GM13977 (cell line): ENCODE data around the gene RACK1.

Source experiments
- DNase-seq: peaks from one replicate; pipeline ENCODE4 v3.0.0; 2012; ENCODE audit warnings: low spot score
- CTCF ChIP-seq: IDR thresholded peaks from 2 replicates; pipeline ENCODE4 v1.5.1; 2012; ENCODE audit warnings: mild to moderate bottlenecking, control low read depth; ENCODE audit not compliant: insufficient read depth; ENCODE audit errors: extremely low read depth, missing control alignments
- in situ Hi-C: fragments of 300-500 bp; cut with MboI; formaldehyde crosslinking; loops from one replicate; pipeline ENCODE4 v1.12.0; 2022; ENCODE audit warnings: low sequenced_read_pairs, low pct_unique_long_range_greater_than_20kb, mixed read lengths, inconsistent platforms; ENCODE audit not compliant: unreplicated experiment

RACK1 gene

GRCh38 chr5:181222630-181223057 lies 21.1 kb downstream of the RACK1 start:
- TF ChIP-seq CTCF, result no peak
- DNase-seq, result no peak
- in situ Hi-C loops, result no loop called here

GRCh38 chr5:181221792-181222629 lies 21.7 kb downstream of the RACK1 start:
- no peak for TF ChIP-seq CTCF
- in situ Hi-C loops, result no loop called here
- peak; percentile 78 for DNase-seq

- in situ Hi-C loops, result no loop called here
- TF ChIP-seq CTCF, result no peak
- DNase-seq, result no peak
Observed at GRCh38 chr5:181221105-181221791, 22.5 kb downstream of the RACK1 start.

GRCh38 chr5:181220178-181220515 lies 23.6 kb downstream of the RACK1 start:
- TF ChIP-seq CTCF, result no peak
- in situ Hi-C loops, result no loop called here
- no peak for DNase-seq

- no peak for TF ChIP-seq CTCF
- in situ Hi-C loops, result no loop called here
- DNase-seq, result no peak
Observed at GRCh38 chr5:181219262-181220177, 24.2 kb downstream of the RACK1 start.

- DNase-seq, result no peak
- TF ChIP-seq CTCF, result no peak
- in situ Hi-C loops, result no loop called here
Observed at GRCh38 chr5:181218795-181219124, 24.9 kb downstream of the RACK1 start.
